ENCODE data around the gene UPP1.

GRCh38 chr7:48040944-48041652 is 48.0 kb upstream of the UPP1 start:
- TF ChIP-seq POLR2A (IDR thresholded peaks at IDR 0.05; ENCODE audit: extremely low read depth, insufficient read length), result no peak
- no peak for TF ChIP-seq CTCF (IDR thresholded peaks at IDR 0.05; ENCODE audit: low read depth, low read length)

Measured in NB4 (cell line).